H9 (cell line): ENCODE measurements around the gene TXNDC11. TPM values are rescaled to one million over a fixed set of nuclear protein-coding genes. Genes with fewer than 3 reads are reported as not detected.

Experiments
- DNase-seq: peaks from one replicate; pipeline ENCODE4 v3.0.0-alpha.2; 2017
- H2AFZ ChIP-seq: one replicate; pipeline ENCODE4 v1.6.1; 2013; ENCODE audit warnings: mild to moderate bottlenecking, low read length, control low read depth, moderate library complexity
- H2AK5ac ChIP-seq: 2 replicates; pipeline ENCODE4 v1.6.1; 2013; ENCODE audit warnings: low read length, control low read depth, mixed read lengths; ENCODE audit not compliant: insufficient read length
- H2BK120ac ChIP-seq: one replicate; pipeline ENCODE4 v1.6.1; 2013; ENCODE audit warnings: low read depth, mild to moderate bottlenecking, low read length, control low read depth, inconsistent platforms; ENCODE audit not compliant: poor library complexity, severe bottlenecking
- H2BK12ac ChIP-seq: 2 replicates; pipeline ENCODE4 v1.6.1; 2013; ENCODE audit warnings: low read length, control low read depth, mixed read lengths, low read depth; ENCODE audit not compliant: insufficient read length
- H2BK15ac ChIP-seq: 2 replicates; pipeline ENCODE4 v1.6.1; 2013; ENCODE audit warnings: low read depth, low read length, control low read depth
- H2BK20ac ChIP-seq: one replicate; pipeline ENCODE4 v1.6.1; 2013; ENCODE audit warnings: low read depth, mild to moderate bottlenecking, low read length, control low read depth, inconsistent platforms; ENCODE audit not compliant: poor library complexity, severe bottlenecking
- H2BK5ac ChIP-seq: 2 replicates; pipeline ENCODE4 v1.6.1; 2013; ENCODE audit warnings: low read length, control low read depth, mixed read lengths; ENCODE audit not compliant: insufficient read length
- H3K14ac ChIP-seq: 2 replicates; pipeline ENCODE4 v1.6.1; 2013; ENCODE audit warnings: low read length, control low read depth; ENCODE audit not compliant: insufficient read depth
- H3K18ac ChIP-seq: 2 replicates; pipeline ENCODE4 v1.6.1; 2013; ENCODE audit warnings: low read depth, mild to moderate bottlenecking, mixed read lengths, low read length, control low read depth; ENCODE audit not compliant: insufficient read length
- H3K23ac ChIP-seq: 2 replicates; pipeline ENCODE4 v1.6.1; 2013; ENCODE audit warnings: low read length, control low read depth, mixed read lengths, low read depth; ENCODE audit not compliant: insufficient read length
- H3K23me2 ChIP-seq: 2 replicates; pipeline ENCODE4 v1.6.1; 2013; ENCODE audit warnings: low read depth, mild to moderate bottlenecking, mixed read lengths, low read length, control low read depth; ENCODE audit not compliant: insufficient read length, poor library complexity, severe bottlenecking
- H3K27ac ChIP-seq: 2 replicates; pipeline ENCODE4 v1.5.1; 2013; ENCODE audit warnings: low read length, control low read depth, mixed read lengths, low read depth; ENCODE audit not compliant: insufficient read length
- H3K27me3 ChIP-seq: 2 replicates; pipeline ENCODE4 v1.6.1; 2013; ENCODE audit warnings: low read length, control low read depth, inconsistent platforms; ENCODE audit not compliant: insufficient read depth
- H3K4ac ChIP-seq: 2 replicates; pipeline ENCODE4 v1.6.1; 2013; ENCODE audit warnings: low read depth, mild to moderate bottlenecking, control low read depth, inconsistent platforms, low read length, moderate library complexity
- H3K4me1 ChIP-seq: 2 replicates; pipeline ENCODE4 v1.6.1; 2013; ENCODE audit warnings: low read length, control low read depth, inconsistent platforms; ENCODE audit not compliant: insufficient read depth
- H3K4me2 ChIP-seq: 2 replicates; pipeline ENCODE4 v1.6.1; 2013; ENCODE audit warnings: low read length, control low read depth, mixed read lengths; ENCODE audit not compliant: insufficient read length, insufficient read depth
- H3K56ac ChIP-seq: 2 replicates; pipeline ENCODE4 v1.6.1; 2013; ENCODE audit warnings: low read depth, mild to moderate bottlenecking, mixed read lengths, low read length, control low read depth; ENCODE audit not compliant: insufficient read length
- H3K79me1 ChIP-seq: 2 replicates; pipeline ENCODE4 v1.6.1; 2013; ENCODE audit warnings: low read depth, mild to moderate bottlenecking, moderate library complexity, low read length, control low read depth, inconsistent platforms; ENCODE audit not compliant: insufficient read depth, poor library complexity, severe bottlenecking
- H3K79me2 ChIP-seq: 2 replicates; pipeline ENCODE4 v1.6.1; 2013; ENCODE audit warnings: low read length, control low read depth, inconsistent platforms; ENCODE audit not compliant: insufficient read depth
- H3K9ac ChIP-seq: 2 replicates; pipeline ENCODE4 v1.6.1; 2013; ENCODE audit warnings: low read length, control low read depth, mixed read lengths; ENCODE audit not compliant: insufficient read length; ENCODE audit errors: extremely low read depth
- H3K9me3 ChIP-seq: one replicate; pipeline ENCODE4 v1.6.1; 2013; ENCODE audit warnings: low read depth, low read length, inconsistent platforms; ENCODE audit not compliant: control insufficient read depth
- H3T11ph ChIP-seq: one replicate; pipeline ENCODE4 v1.6.1; 2013; ENCODE audit warnings: mild to moderate bottlenecking, low read length, control low read depth, inconsistent platforms
- H4K20me1 ChIP-seq: one replicate; pipeline ENCODE4 v1.6.1; 2013; ENCODE audit not compliant: control insufficient read depth, insufficient read length, insufficient read depth
- H4K5ac ChIP-seq: 2 replicates; pipeline ENCODE4 v1.6.1; 2013; ENCODE audit warnings: low read depth, mild to moderate bottlenecking, mixed read lengths, low read length, control low read depth; ENCODE audit not compliant: insufficient read length
- H4K8ac ChIP-seq: replicated peaks from 2 replicates; pipeline ENCODE4 v1.6.1; 2013; ENCODE audit warnings: low read length, control low read depth, mixed read lengths, low read depth; ENCODE audit not compliant: insufficient read length
- H4K91ac ChIP-seq: 2 replicates; pipeline ENCODE4 v1.6.1; 2013; ENCODE audit warnings: low read depth, mild to moderate bottlenecking, moderate library complexity, mixed read lengths, low read length, control low read depth; ENCODE audit not compliant: insufficient read length
- H3K27ac Mint-ChIP-seq, 3 experiments: 2 replicates in 2 of 3; 3 replicates in 1 of 3; pipeline ENCODE4 v1.8.0; 2020 to 2021; ENCODE audit warnings: mixed read lengths in 3 of 3, mild to moderate bottlenecking in 1 of 3, moderate library complexity in 1 of 3
- H3K27me3 Mint-ChIP-seq: 2 replicates; pipeline ENCODE4 v1.8.0; 2021; ENCODE audit warnings: low read depth, mild to moderate bottlenecking, moderate library complexity, mixed read lengths
- H3K36me3 Mint-ChIP-seq, 3 experiments: 2 replicates in 2 of 3; 3 replicates in 1 of 3; pipeline ENCODE4 v1.8.0; 2020 to 2021; ENCODE audit warnings: low read depth in 3 of 3, mixed read lengths in 3 of 3; ENCODE audit not compliant: insufficient read depth in 1 of 3
- H3K4me1 Mint-ChIP-seq, 2 experiments: 2 replicates each; pipeline ENCODE4 v1.8.0; 2020; ENCODE audit warnings: mixed read lengths in 2 of 2
- H3K4me3 Mint-ChIP-seq, 2 experiments: 2 replicates in 1 of 2; 3 replicates in 1 of 2; pipeline ENCODE4 v1.8.0; 2020 to 2021; ENCODE audit warnings: mild to moderate bottlenecking in 2 of 2, mixed read lengths in 2 of 2, moderate library complexity in 1 of 2
- H3K9me3 Mint-ChIP-seq, 2 experiments: 2 replicates in 1 of 2; 3 replicates in 1 of 2; pipeline ENCODE4 v1.8.0; 2020; ENCODE audit warnings: mild to moderate bottlenecking in 2 of 2, mixed read lengths in 2 of 2, moderate library complexity in 1 of 2
- WGBS: extraction: QIAGEN DNeasy Blood & Tissue Kit; methylation state at CpG from one replicate; pipeline ENCODE4 v1.1.7; 2013; ENCODE audit warnings: missing lambda C conversion rate, low lambda C conversion rate, mixed read lengths; ENCODE audit not compliant: insufficient read length; ENCODE audit errors: extremely low coverage; 5-methylcytosine and 5-hydroxymethylcytosine counted together
- total RNA-seq: library from RNA; stranded (reverse); gene quantifications from 2 replicates; pipeline ENCODE4 v1.2.1, GENCODE V29; 2021
- TF ChIP-seq, protein P1 (sequence below): fragments of 200-600 bp; sonication (generic); conservative IDR thresholded peaks from 3 replicates; pipeline ENCODE4 v1.8.0; 2021; ENCODE audit warnings: antibody characterized with exemption, mild to moderate bottlenecking

TXNDC11 gene
- total RNA-seq, 1 experiment from 2014 or later, result 12.2 TPM

DNA sequence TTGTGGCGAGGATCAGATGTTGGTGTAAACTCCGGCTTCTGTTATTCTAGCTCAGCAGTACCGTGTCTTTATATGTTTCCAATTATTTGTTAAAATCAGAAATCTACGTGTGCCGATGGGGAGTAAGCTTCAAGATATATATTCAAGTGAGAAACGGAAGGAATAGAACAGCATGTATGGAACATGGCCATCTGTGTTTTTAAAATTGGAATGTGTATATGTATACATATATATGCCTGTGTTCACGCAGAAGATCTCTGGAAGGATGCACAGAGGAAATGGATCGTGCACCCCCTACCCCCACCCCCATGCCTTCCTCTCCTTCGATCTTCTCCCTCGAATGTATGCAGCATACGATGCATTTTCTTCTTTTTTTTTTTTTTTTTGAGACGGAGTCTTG is 82.1 kb downstream of the TXNDC11 start:
- Histone ChIP-seq H3K79me2 (no peaks in the 10 kb centered on the region), H2BK15ac (no peak overlapping the region), H2BK12ac (no peak overlapping the region), H2AFZ (no peak overlapping the region), H3K27me3 (no peaks in the 10 kb centered on the region), H3K9ac (no peak overlapping the region), H3K23me2 (no peaks in the 10 kb centered on the region), H2BK20ac (no peak overlapping the region), H3K23ac (no peak overlapping the region), H3K56ac (no peak overlapping the region), H3K79me1 (no peaks in the 10 kb centered on the region), H2BK5ac (no peak overlapping the region), H3K4me1 (peaks cover 6% of the 10 kb centered on the region; the same call in 1 of the 2 replicates), H2BK120ac (no peak overlapping the region), H4K91ac (no peak overlapping the region), H3K14ac (no peak overlapping the region), H3K4me2 (no peak overlapping the region), H3K27ac (no peak overlapping the region), H3K9me3 (no peaks in the 10 kb centered on the region), H2AK5ac (no peak overlapping the region), H4K20me1 (no peaks in the 10 kb centered on the region), H4K5ac (no peak overlapping the region), H3K18ac (no peak overlapping the region), H4K8ac (no peak overlapping the region), H3T11ph (no peak overlapping the region), H3K4ac (no peak overlapping the region)
- Mint-ChIP-seq H3K27ac (no peak overlapping the region), H3K9me3 (no peaks in the 10 kb centered on the region), H3K27me3 (peaks cover 1% of the 10 kb centered on the region; the same call in 1 of the 2 replicates), H3K4me3 (no peak overlapping the region), H3K4me1 (peaks cover 16 to 22% of the 10 kb centered on the region in 2 experiments), H3K36me3 (no peaks in the 10 kb centered on the region)
- TF ChIP-seq, protein P1, sequence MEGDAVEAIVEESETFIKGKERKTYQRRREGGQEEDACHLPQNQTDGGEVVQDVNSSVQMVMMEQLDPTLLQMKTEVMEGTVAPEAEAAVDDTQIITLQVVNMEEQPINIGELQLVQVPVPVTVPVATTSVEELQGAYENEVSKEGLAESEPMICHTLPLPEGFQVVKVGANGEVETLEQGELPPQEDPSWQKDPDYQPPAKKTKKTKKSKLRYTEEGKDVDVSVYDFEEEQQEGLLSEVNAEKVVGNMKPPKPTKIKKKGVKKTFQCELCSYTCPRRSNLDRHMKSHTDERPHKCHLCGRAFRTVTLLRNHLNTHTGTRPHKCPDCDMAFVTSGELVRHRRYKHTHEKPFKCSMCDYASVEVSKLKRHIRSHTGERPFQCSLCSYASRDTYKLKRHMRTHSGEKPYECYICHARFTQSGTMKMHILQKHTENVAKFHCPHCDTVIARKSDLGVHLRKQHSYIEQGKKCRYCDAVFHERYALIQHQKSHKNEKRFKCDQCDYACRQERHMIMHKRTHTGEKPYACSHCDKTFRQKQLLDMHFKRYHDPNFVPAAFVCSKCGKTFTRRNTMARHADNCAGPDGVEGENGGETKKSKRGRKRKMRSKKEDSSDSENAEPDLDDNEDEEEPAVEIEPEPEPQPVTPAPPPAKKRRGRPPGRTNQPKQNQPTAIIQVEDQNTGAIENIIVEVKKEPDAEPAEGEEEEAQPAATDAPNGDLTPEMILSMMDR, result no peak
- WGBS, result no CpG with 5 or more reads among the region's 12 CpGs
- no peak for DNase-seq
